IMR-90 (cell line): Measurements from ENCODE around the gene TCERG1L. TPM values are rescaled to one million over a fixed set of nuclear protein-coding genes. Genes with fewer than 3 reads are reported as not detected.

Experiments
- ATAC-seq: fragments of 200-7000 bp; cut with Tn5 transposase; 2 replicates; pipeline ENCODE4 v1.9.1; 2020; ENCODE audit warnings: low read depth, mild to moderate bottlenecking, moderate library complexity
- BruUV-seq: library from RNA; stranded (reverse); fragments of 400-500 nt; replicated peaks from 2 replicates; lab custom pipeline; 2021; lab: Mats Ljungman, UMichigan
- CTCF ChIA-PET: fragments of 300-600 bp; formaldehyde crosslinking; extraction: SDS; loops from one replicate; lab custom pipeline; 2021; ENCODE audit warnings: antibody characterized with exemption; lab: Yijun Ruan, JAX
- POLR2A ChIA-PET: fragments of 300-600 bp; sonication (Branson Sonifier 250); formaldehyde crosslinking; loops from one replicate; lab custom pipeline; 2022; ENCODE audit warnings: antibody characterized with exemption; ENCODE audit not compliant: unreplicated experiment; lab: Charles Lee
- DNase-seq: peaks from one replicate; pipeline ENCODE4 v3.0.0; 2013
- H2AFZ ChIP-seq: replicated peaks from 2 replicates; pipeline ENCODE3; 2013; ENCODE audit warnings: low read length, mild to moderate bottlenecking; ENCODE audit not compliant: poor library complexity
- H2AK5ac ChIP-seq: 2 replicates; pipeline ENCODE4 v1.6.1; 2013; ENCODE audit warnings: low read depth, low read length, inconsistent platforms
- H2AK9ac ChIP-seq: replicated peaks from 2 replicates; pipeline ENCODE3; 2013; ENCODE audit warnings: mild to moderate bottlenecking, low read depth, low read length, moderate library complexity; ENCODE audit not compliant: poor library complexity
- H2BK120ac ChIP-seq: 2 replicates; pipeline ENCODE4 v1.6.1; 2013; ENCODE audit warnings: low read depth, low read length, inconsistent platforms
- H2BK15ac ChIP-seq: 3 replicates; pipeline ENCODE4 v1.6.1; 2013; ENCODE audit warnings: low read depth, low read length, inconsistent platforms
- H2BK20ac ChIP-seq: 2 replicates; pipeline ENCODE4 v1.6.1; 2013; ENCODE audit warnings: low read depth, mild to moderate bottlenecking, inconsistent platforms, low read length, moderate library complexity
- H2BK5ac ChIP-seq: 2 replicates; pipeline ENCODE4 v1.6.1; 2013; ENCODE audit warnings: mild to moderate bottlenecking, low read depth, low read length, inconsistent platforms; ENCODE audit not compliant: poor library complexity, severe bottlenecking
- H3K14ac ChIP-seq: replicated peaks from 2 replicates; pipeline ENCODE4 v1.6.1; 2013; ENCODE audit warnings: low read depth, low read length, inconsistent platforms
- H3K18ac ChIP-seq: 2 replicates; pipeline ENCODE4 v1.6.1; 2013; ENCODE audit warnings: low read depth, low read length, control low read depth
- H3K23ac ChIP-seq: 2 replicates; pipeline ENCODE4 v1.6.1; 2013; ENCODE audit warnings: low read depth, low read length, inconsistent platforms
- H3K27ac ChIP-seq: 2 replicates; pipeline ENCODE4 v1.5.1; 2013; ENCODE audit warnings: mild to moderate bottlenecking, control low read depth, low read length; ENCODE audit not compliant: insufficient read depth
- H3K27me3 ChIP-seq: 2 replicates; pipeline ENCODE4 v1.6.1; 2013; ENCODE audit warnings: low read length; ENCODE audit not compliant: control insufficient read depth, insufficient read depth
- H3K36me3 ChIP-seq: 2 replicates; pipeline ENCODE4 v1.6.1; 2013; ENCODE audit warnings: low read length, mixed read lengths; ENCODE audit not compliant: control insufficient read depth, insufficient read depth
- H3K4ac ChIP-seq: 2 replicates; pipeline ENCODE4 v1.6.1; 2013; ENCODE audit warnings: low read depth, low read length, inconsistent platforms
- H3K4me1 ChIP-seq: 2 replicates; pipeline ENCODE4 v1.6.1; 2013; ENCODE audit warnings: low read length, mixed read lengths; ENCODE audit not compliant: control insufficient read depth, insufficient read depth
- H3K4me2 ChIP-seq: 2 replicates; pipeline ENCODE4 v1.6.1; 2013; ENCODE audit warnings: low read depth, mild to moderate bottlenecking, control low read depth, low read length, moderate library complexity
- H3K4me3 ChIP-seq: 2 replicates; pipeline ENCODE4 v1.5.1; 2013; ENCODE audit warnings: low read depth, mild to moderate bottlenecking, control low read depth, low read length, moderate library complexity; ENCODE audit not compliant: insufficient read depth
- H3K56ac ChIP-seq: 2 replicates; pipeline ENCODE4 v1.6.1; 2013; ENCODE audit warnings: low read length, inconsistent platforms; ENCODE audit not compliant: insufficient read depth; ENCODE audit errors: extremely low read depth
- H3K79me1 ChIP-seq, 2 experiments: 2 replicates each; pipeline ENCODE4 v1.6.1; 2013; ENCODE audit warnings: low read length in 2 of 2, inconsistent platforms in 1 of 2, low read depth in 1 of 2
- H3K9ac ChIP-seq: 2 replicates; pipeline ENCODE4 v1.6.1; 2013; ENCODE audit warnings: low read depth, low read length, control low read depth
- H3K9me1 ChIP-seq: 2 replicates; pipeline ENCODE4 v1.6.1; 2013; ENCODE audit warnings: low read length, inconsistent platforms; ENCODE audit not compliant: insufficient read depth
- H3K9me3 ChIP-seq: 2 replicates; pipeline ENCODE4 v1.6.1; 2013; ENCODE audit warnings: low read length; ENCODE audit not compliant: control insufficient read depth, insufficient read depth
- H4K20me1 ChIP-seq: 2 replicates; pipeline ENCODE4 v1.6.1; 2013; ENCODE audit warnings: low read length, inconsistent platforms; ENCODE audit not compliant: insufficient read depth
- H4K5ac ChIP-seq: 2 replicates; pipeline ENCODE4 v1.6.1; 2013; ENCODE audit warnings: mild to moderate bottlenecking, low read depth, low read length, control low read depth
- H4K8ac ChIP-seq, 2 experiments: 2 replicates each; pipeline ENCODE4 v1.6.1; 2013; ENCODE audit warnings: low read depth in 2 of 2, low read length in 2 of 2, control low read depth in 1 of 2, inconsistent platforms in 1 of 2
- H4K91ac ChIP-seq: 2 replicates; pipeline ENCODE4 v1.6.1; 2013; ENCODE audit warnings: low read depth, low read length, inconsistent platforms; ENCODE audit not compliant: insufficient read depth
- BHLHE40 ChIP-seq: fragments of 150-350 bp; IDR thresholded peaks from 2 replicates; pipeline ENCODE4 v1.6.1; 2016; ENCODE audit warnings: mild to moderate bottlenecking, low read depth, low read length
- CEBPB ChIP-seq: IDR thresholded peaks from 2 replicates; pipeline ENCODE4 v1.6.1; 2012; ENCODE audit warnings: low read depth, low read length, improper control_type of control experiment
- CHD1 ChIP-seq: IDR thresholded peaks from 2 replicates; pipeline ENCODE4 v1.6.1; 2012; ENCODE audit warnings: low read depth, low read length, improper control_type of control experiment
- CTCF ChIP-seq: conservative IDR thresholded peaks from 2 replicates; pipeline ENCODE4 v1.5.1; 2012; ENCODE audit warnings: mild to moderate bottlenecking, low read depth, low read length, improper control_type of control experiment
- FOS ChIP-seq: fragments of 150-350 bp; IDR thresholded peaks from 2 replicates; pipeline ENCODE4 v1.6.1; 2016; ENCODE audit warnings: low read depth, low read length
- MAFK ChIP-seq: IDR thresholded peaks from 2 replicates; pipeline ENCODE4 v1.6.1; 2012; ENCODE audit warnings: low read depth, low read length, improper control_type of control experiment
- MAZ ChIP-seq: IDR thresholded peaks from 2 replicates; pipeline ENCODE4 v1.6.1; 2012; ENCODE audit warnings: low read depth, mild to moderate bottlenecking, low read length, improper control_type of control experiment, moderate library complexity, borderline replicate concordance
- MXI1 ChIP-seq: IDR thresholded peaks from 2 replicates; pipeline ENCODE4 v1.6.1; 2012; ENCODE audit warnings: low read depth, mild to moderate bottlenecking, low read length, moderate library complexity, borderline replicate concordance
- NFE2L2 ChIP-seq: fragments of 150-350 bp; IDR thresholded peaks from 2 replicates; pipeline ENCODE4 v1.6.1; 2016; ENCODE audit warnings: low read depth, mild to moderate bottlenecking, low read length
- POLR2A ChIP-seq: IDR thresholded peaks from 2 replicates; pipeline ENCODE4 v1.6.1; 2012; ENCODE audit warnings: mild to moderate bottlenecking, low read depth, low read length
- RAD21 ChIP-seq: IDR thresholded peaks from 2 replicates; pipeline ENCODE4 v1.6.1; 2012; ENCODE audit warnings: low read length, improper control_type of control experiment
- RCOR1 ChIP-seq: IDR thresholded peaks from 2 replicates; pipeline ENCODE4 v1.6.1; 2012; ENCODE audit warnings: mild to moderate bottlenecking, low read length, improper control_type of control experiment; ENCODE audit not compliant: insufficient replicate concordance
- RFX5 ChIP-seq: IDR thresholded peaks from 2 replicates; pipeline ENCODE4 v1.8.0; 2012; ENCODE audit warnings: low read depth, mild to moderate bottlenecking, low read length, moderate library complexity
- SMC3 ChIP-seq: fragments of 150-350 bp; IDR thresholded peaks from 2 replicates; pipeline ENCODE4 v1.6.1; 2016; ENCODE audit warnings: low read depth, mild to moderate bottlenecking, antibody characterized with exemption, low read length, moderate library complexity
- WGBS, 2 experiments: methylation state at CpG; one replicate each; pipeline versions ENCODE4 v1.1.5 to v1.1.7; 2013; ENCODE audit warnings: missing lambda C conversion rate in 2 of 2; ENCODE audit not compliant: insufficient read length in 1 of 2; ENCODE audit errors: extremely low coverage in 2 of 2; 5-methylcytosine and 5-hydroxymethylcytosine counted together
- dilution Hi-C: fragments of 300-500 bp; cut with HindIII; formaldehyde crosslinking; loops from one replicate; pipeline ENCODE4 v1.14.3; 2018; ENCODE audit warnings: low sequenced_read_pairs; ENCODE audit not compliant: unreplicated experiment
- in situ Hi-C: fragments of 300-500 bp; cut with MboI; formaldehyde crosslinking; loops from 3 replicates; pipeline ENCODE4 v1.14.3; 2019; ENCODE audit warnings: low sequenced_read_pairs, inconsistent platforms, mixed read lengths
- intact Hi-C: fragments of 100-400 bp; cut with micrococcal nuclease; formaldehyde crosslinking; loops from 2 replicates; pipeline ENCODE4 v1.10.0; 2022
- polyA plus RNA-seq, 3 experiments: library from polyadenylated mRNA; depleted of rRNA; stranded (reverse); fragments of >200 nt; gene quantifications; 2 replicates each; pipeline ENCODE4 v1.2.3, GENCODE V29; 2012; ENCODE audit warnings: low replicate concordance in 1 of 3
- total RNA-seq: library from RNA; depleted of rRNA; stranded (reverse); fragments of >200 nt; gene quantifications from 2 replicates; pipeline ENCODE4 v1.2.3, GENCODE V29; 2012
- TF ChIP-seq, protein P1 (sequence below): fragments of 150-350 bp; IDR thresholded peaks from 2 replicates; pipeline ENCODE4 v1.6.1; 2017; ENCODE audit warnings: mild to moderate bottlenecking, antibody characterized with exemption, low read length, low read depth
- TF ChIP-seq, protein P2 (sequence below): fragments of 150-350 bp; IDR thresholded peaks from 2 replicates; pipeline ENCODE4 v1.6.1; 2016; ENCODE audit warnings: low read depth, mild to moderate bottlenecking, low read length, moderate library complexity, borderline replicate concordance

The TCERG1L gene
- total and polyA plus RNA-seq, 2 of the 4 experiments (the other 2 are of a cell fraction) = not detected

DNA sequence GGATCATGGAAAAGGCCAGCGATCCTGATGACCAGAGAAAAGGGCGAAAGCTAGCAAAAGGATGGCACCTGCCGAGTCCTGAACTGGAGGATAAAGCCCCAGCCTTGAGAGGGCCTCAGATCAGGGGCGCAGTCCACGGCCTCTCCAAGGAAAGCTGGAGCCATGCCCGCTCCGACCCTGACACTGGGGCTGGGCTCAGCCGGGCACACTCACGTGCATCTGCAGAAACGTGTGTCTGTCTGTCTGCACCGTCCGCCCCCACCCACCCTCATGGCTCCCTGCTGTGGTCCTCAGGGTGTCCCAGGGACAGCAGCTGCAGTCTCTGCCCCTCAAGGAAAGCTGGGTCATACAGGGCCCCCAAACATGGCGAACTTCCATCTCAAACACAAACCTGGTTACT, 200.5 kb downstream of the TCERG1L start:
- H3K23ac ChIP-seq = no peak overlapping the region
- no CpG with 5 or more reads among the region's 13 CpGs for WGBS, 2 experiments
- TF ChIP-seq RAD21 = no peak
- TF ChIP-seq BHLHE40 = no peak
- no peak for TF ChIP-seq FOS
- no peak for TF ChIP-seq CHD1
- TF ChIP-seq, protein P1, sequence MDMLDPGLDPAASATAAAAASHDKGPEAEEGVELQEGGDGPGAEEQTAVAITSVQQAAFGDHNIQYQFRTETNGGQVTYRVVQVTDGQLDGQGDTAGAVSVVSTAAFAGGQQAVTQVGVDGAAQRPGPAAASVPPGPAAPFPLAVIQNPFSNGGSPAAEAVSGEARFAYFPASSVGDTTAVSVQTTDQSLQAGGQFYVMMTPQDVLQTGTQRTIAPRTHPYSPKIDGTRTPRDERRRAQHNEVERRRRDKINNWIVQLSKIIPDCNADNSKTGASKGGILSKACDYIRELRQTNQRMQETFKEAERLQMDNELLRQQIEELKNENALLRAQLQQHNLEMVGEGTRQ = no peak
- no peak for TF ChIP-seq MAZ
- TF ChIP-seq CTCF = no peak
- TF ChIP-seq MAFK = no peak
- no peak for TF ChIP-seq RCOR1
- no peak for TF ChIP-seq NFE2L2
- no peak for TF ChIP-seq SMC3
- TF ChIP-seq, protein P2, sequence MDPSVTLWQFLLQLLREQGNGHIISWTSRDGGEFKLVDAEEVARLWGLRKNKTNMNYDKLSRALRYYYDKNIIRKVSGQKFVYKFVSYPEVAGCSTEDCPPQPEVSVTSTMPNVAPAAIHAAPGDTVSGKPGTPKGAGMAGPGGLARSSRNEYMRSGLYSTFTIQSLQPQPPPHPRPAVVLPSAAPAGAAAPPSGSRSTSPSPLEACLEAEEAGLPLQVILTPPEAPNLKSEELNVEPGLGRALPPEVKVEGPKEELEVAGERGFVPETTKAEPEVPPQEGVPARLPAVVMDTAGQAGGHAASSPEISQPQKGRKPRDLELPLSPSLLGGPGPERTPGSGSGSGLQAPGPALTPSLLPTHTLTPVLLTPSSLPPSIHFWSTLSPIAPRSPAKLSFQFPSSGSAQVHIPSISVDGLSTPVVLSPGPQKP = no peak
- TF ChIP-seq CEBPB = no peak
- no peak for TF ChIP-seq RFX5
- no peak for TF ChIP-seq MXI1
- no peak for TF ChIP-seq POLR2A
- no peak overlapping the region for H2BK20ac ChIP-seq
- H3K4me3 ChIP-seq = no peak overlapping the region
- H3K9me3 ChIP-seq = peaks cover 47% of the 10 kb centered on the region
- H2BK15ac ChIP-seq = no peak overlapping the region
- H2BK120ac ChIP-seq = no peak overlapping the region
- no peak overlapping the region for H4K8ac ChIP-seq
- no peak overlapping the region for H3K9ac ChIP-seq
- no peak overlapping the region for H3K18ac ChIP-seq
- H4K5ac ChIP-seq = no peak overlapping the region
- H4K91ac ChIP-seq = no peak overlapping the region
- no peak overlapping the region for H2BK5ac ChIP-seq
- H3K4me1 ChIP-seq = no peaks in the 10 kb centered on the region
- H3K4me2 ChIP-seq = no peak overlapping the region
- H3K4ac ChIP-seq = no peak overlapping the region
- H3K27ac ChIP-seq = no peak overlapping the region
- H3K27me3 ChIP-seq = no peaks in the 10 kb centered on the region
- H3K9me1 ChIP-seq = no peaks in the 10 kb centered on the region
- H3K56ac ChIP-seq = no peak overlapping the region
- DNase-seq = no peak
- no peak overlapping the region for H2AK9ac ChIP-seq
- no TSS peak for BruUV-seq
- H3K14ac ChIP-seq = no peak overlapping the region
- in situ Hi-C loops (no loop called here), intact Hi-C loops (no loop called here), dilution Hi-C loops (no loop called here)
- H3K36me3 ChIP-seq = no peaks in the 10 kb centered on the region
- no peaks in the 10 kb centered on the region for H4K20me1 ChIP-seq
- no peak overlapping the region for H2AFZ ChIP-seq
- ATAC-seq = no peak
- H2AK5ac ChIP-seq = no peak overlapping the region
- POLR2A ChIA-PET = no interaction called here
- CTCF ChIA-PET = no interaction called here
- no peaks in the 10 kb centered on the region for H3K79me1 ChIP-seq
